GM23338 (cell line): ENCODE measurements around the gene DLG4. TPM values are rescaled to one million over a fixed set of nuclear protein-coding genes. Genes with fewer than 3 reads are reported as not detected.
A peak's percentile ranks its signal among the peaks of the same experiment; 100 is the strongest.

ENCODE experiments used
- ATAC-seq: fragments of 200-7000 bp; cut with Tn5 transposase; 3 replicates; pipeline ENCODE4 v1.9.1; 2020
- DNase-seq: peaks from one replicate; pipeline ENCODE4 v3.0.0-alpha.2; 2015; ENCODE audit warnings: low spot score
- H2AFZ ChIP-seq: fragments of 200-600 bp; sonication (generic); 2 replicates; pipeline ENCODE4 v1.8.0; 2016; ENCODE audit warnings: antibody characterized with exemption, mild to moderate bottlenecking, moderate library complexity
- H3F3A ChIP-seq: fragments of 200-600 bp; sonication (generic); replicated peaks from 2 replicates; pipeline ENCODE4 v1.8.0; 2017; ENCODE audit warnings: antibody characterized with exemption, mixed run types, low read depth
- H3K27ac ChIP-seq: fragments of 200-600 bp; sonication (generic); 2 replicates; pipeline ENCODE4 v1.6.1; 2016; ENCODE audit warnings: low read depth
- H3K27me3 ChIP-seq: fragments of 200-600 bp; sonication (generic); 2 replicates; pipeline ENCODE4 v1.8.0; 2016; ENCODE audit warnings: mild to moderate bottlenecking, mixed run types, moderate library complexity; ENCODE audit not compliant: insufficient read depth
- H3K36me3 ChIP-seq: fragments of 200-600 bp; sonication (generic); 2 replicates; pipeline ENCODE4 v1.8.0; 2016; ENCODE audit warnings: mild to moderate bottlenecking; ENCODE audit not compliant: insufficient read depth
- H3K4me1 ChIP-seq: fragments of 200-600 bp; sonication (generic); 2 replicates; pipeline ENCODE4 v1.8.0; 2016; ENCODE audit warnings: mild to moderate bottlenecking, moderate library complexity; ENCODE audit not compliant: insufficient read depth
- H3K4me2 ChIP-seq: fragments of 200-600 bp; sonication (generic); 2 replicates; pipeline ENCODE4 v1.7.1; 2017; ENCODE audit warnings: mixed run types
- H3K4me3 ChIP-seq: fragments of 200-600 bp; sonication (generic); 2 replicates; pipeline ENCODE4 v1.6.1; 2016; ENCODE audit warnings: mixed run types
- H3K79me2 ChIP-seq: fragments of 200-600 bp; sonication (generic); replicated peaks from 2 replicates; pipeline ENCODE4 v1.8.0; 2017; ENCODE audit warnings: mild to moderate bottlenecking; ENCODE audit not compliant: insufficient read depth
- H3K9me2 ChIP-seq: fragments of 200-600 bp; sonication (generic); 2 replicates; pipeline ENCODE4 v1.8.0; 2017; ENCODE audit not compliant: insufficient read depth
- H4K20me1 ChIP-seq: fragments of 200-600 bp; sonication (generic); replicated peaks from 2 replicates; pipeline ENCODE4 v1.8.0; 2017; ENCODE audit warnings: mild to moderate bottlenecking; ENCODE audit not compliant: insufficient read depth
- H3K27ac Mint-ChIP-seq: 2 replicates; pipeline ENCODE4 v1.8.0; 2020; ENCODE audit warnings: inconsistent platforms, mild to moderate bottlenecking, moderate library complexity, mixed read lengths
- H3K27me3 Mint-ChIP-seq: 3 replicates; pipeline ENCODE4 v1.8.0; 2022; ENCODE audit warnings: low read depth, mild to moderate bottlenecking, moderate library complexity, mixed read lengths, inconsistent platforms; ENCODE audit not compliant: insufficient read depth, poor library complexity
- H3K36me3 Mint-ChIP-seq: 3 replicates; pipeline ENCODE4 v1.8.0; 2021; ENCODE audit warnings: low read depth, mild to moderate bottlenecking, inconsistent platforms, moderate library complexity, mixed read lengths
- H3K4me1 Mint-ChIP-seq: 3 replicates; pipeline ENCODE4 v1.8.0; 2020; ENCODE audit warnings: mild to moderate bottlenecking, inconsistent platforms, mixed read lengths
- H3K4me3 Mint-ChIP-seq: 3 replicates; pipeline ENCODE4 v1.8.0; 2021; ENCODE audit warnings: moderate library complexity, mild to moderate bottlenecking, inconsistent platforms, mixed read lengths
- H3K9me3 Mint-ChIP-seq: 3 replicates; pipeline ENCODE4 v1.8.0; 2020; ENCODE audit warnings: moderate library complexity, mild to moderate bottlenecking, inconsistent platforms, mixed read lengths
- CREB1 ChIP-seq: fragments of 250-450 bp; sonication (Bioruptor Pico); IDR thresholded peaks from 2 replicates; pipeline ENCODE4 v1.5.0; 2020; ENCODE audit warnings: low read depth, mild to moderate bottlenecking, moderate library complexity
- ETS1 ChIP-seq: IDR thresholded peaks from 2 replicates; pipeline ENCODE4 v1.6.1; 2016; ENCODE audit warnings: antibody characterized with exemption
- EZH2 ChIP-seq: fragments of 200-600 bp; sonication (generic); IDR thresholded peaks from one replicate; pipeline ENCODE4 v1.8.0; 2017; ENCODE audit warnings: antibody characterized with exemption, mild to moderate bottlenecking, low read depth; ENCODE audit not compliant: unreplicated experiment
- EZH2phosphoT487 ChIP-seq: fragments of 200-600 bp; sonication (generic); IDR thresholded peaks from one replicate; pipeline ENCODE4 v1.8.1; 2018; ENCODE audit warnings: antibody characterized with exemption; ENCODE audit not compliant: unreplicated experiment
- NANOG ChIP-seq: IDR thresholded peaks from 2 replicates; pipeline ENCODE4 v1.6.1; 2016; ENCODE audit warnings: antibody characterized with exemption, borderline replicate concordance
- POLR2AphosphoS5 ChIP-seq: IDR thresholded peaks from 2 replicates; pipeline ENCODE4 v1.6.1; 2016; ENCODE audit warnings: antibody characterized with exemption, low read depth
- REST ChIP-seq: IDR thresholded peaks from one replicate; pipeline ENCODE4 v1.6.1; 2018; ENCODE audit warnings: antibody characterized with exemption; ENCODE audit not compliant: unreplicated experiment
- STAT1 ChIP-seq: IDR thresholded peaks from one replicate; pipeline ENCODE4 v1.6.1; 2016; ENCODE audit warnings: antibody characterized with exemption; ENCODE audit not compliant: unreplicated experiment
- ZNF331 ChIP-seq: fragments of 250-450 bp; sonication (Bioruptor Pico); IDR thresholded peaks from 2 replicates; pipeline ENCODE4 v1.5.0; 2020; ENCODE audit warnings: low read depth, mild to moderate bottlenecking, moderate library complexity
- polyA plus RNA-seq: library from polyadenylated mRNA; unstranded; fragments of >200 nt; fragmentation: Nextera tagmentation; extraction: Ambion mirVana; gene quantifications from 2 replicates; pipeline ENCODE4 v1.2.1, GENCODE V29; 2016
- total RNA-seq: library from RNA; depleted of rRNA; stranded (reverse); fragments of >200 nt; shearing (Covaris generic); gene quantifications from 2 replicates; pipeline ENCODE4 v1.2.3, GENCODE V29; 2014
- TF ChIP-seq, protein P1 (sequence below), 2 experiments: fragments of 200-600 bp in 1 of 2; sonication (generic) in 1 of 2; conservative IDR thresholded peaks; 2 replicates each; pipeline versions ENCODE4 v1.5.1 to v1.6.1; 2016 to 2017; ENCODE audit warnings: antibody characterized with exemption in 2 of 2, low read depth in 2 of 2, mild to moderate bottlenecking in 2 of 2, moderate library complexity in 1 of 2

DLG4 gene
- total and polyA plus RNA-seq, 2 experiments from 2014 or later: 11.1 to 31.0 TPM

DNA sequence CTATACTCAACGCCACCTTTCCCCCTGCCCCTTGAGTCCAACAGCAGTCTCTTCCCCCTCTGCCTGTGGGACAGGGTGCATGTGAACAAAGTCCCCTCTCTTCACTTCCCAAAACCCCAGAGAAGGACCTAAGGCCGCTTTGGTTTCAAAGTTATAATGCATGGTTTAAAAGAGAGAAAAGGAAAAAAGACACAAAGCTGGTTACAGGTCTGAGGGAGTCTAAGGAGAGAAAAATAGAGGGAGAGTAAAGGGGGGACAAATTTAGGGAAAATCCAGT is 23.8 kb upstream of the DLG4 start (continued):
- TF ChIP-seq ETS1 (no peak), NANOG (no peak), ZNF331 (CRISPR knock-in tag) (no peak), STAT1 (no peak), EZH2phosphoT487 (no peak), REST (no peak), POLR2AphosphoS5 (no peak)
- TF ChIP-seq, protein P1, sequence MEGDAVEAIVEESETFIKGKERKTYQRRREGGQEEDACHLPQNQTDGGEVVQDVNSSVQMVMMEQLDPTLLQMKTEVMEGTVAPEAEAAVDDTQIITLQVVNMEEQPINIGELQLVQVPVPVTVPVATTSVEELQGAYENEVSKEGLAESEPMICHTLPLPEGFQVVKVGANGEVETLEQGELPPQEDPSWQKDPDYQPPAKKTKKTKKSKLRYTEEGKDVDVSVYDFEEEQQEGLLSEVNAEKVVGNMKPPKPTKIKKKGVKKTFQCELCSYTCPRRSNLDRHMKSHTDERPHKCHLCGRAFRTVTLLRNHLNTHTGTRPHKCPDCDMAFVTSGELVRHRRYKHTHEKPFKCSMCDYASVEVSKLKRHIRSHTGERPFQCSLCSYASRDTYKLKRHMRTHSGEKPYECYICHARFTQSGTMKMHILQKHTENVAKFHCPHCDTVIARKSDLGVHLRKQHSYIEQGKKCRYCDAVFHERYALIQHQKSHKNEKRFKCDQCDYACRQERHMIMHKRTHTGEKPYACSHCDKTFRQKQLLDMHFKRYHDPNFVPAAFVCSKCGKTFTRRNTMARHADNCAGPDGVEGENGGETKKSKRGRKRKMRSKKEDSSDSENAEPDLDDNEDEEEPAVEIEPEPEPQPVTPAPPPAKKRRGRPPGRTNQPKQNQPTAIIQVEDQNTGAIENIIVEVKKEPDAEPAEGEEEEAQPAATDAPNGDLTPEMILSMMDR (conservative IDR thresholded peaks at IDR 0.05; ENCODE audit: low read depth in 2 of 2): no peak

DNA sequence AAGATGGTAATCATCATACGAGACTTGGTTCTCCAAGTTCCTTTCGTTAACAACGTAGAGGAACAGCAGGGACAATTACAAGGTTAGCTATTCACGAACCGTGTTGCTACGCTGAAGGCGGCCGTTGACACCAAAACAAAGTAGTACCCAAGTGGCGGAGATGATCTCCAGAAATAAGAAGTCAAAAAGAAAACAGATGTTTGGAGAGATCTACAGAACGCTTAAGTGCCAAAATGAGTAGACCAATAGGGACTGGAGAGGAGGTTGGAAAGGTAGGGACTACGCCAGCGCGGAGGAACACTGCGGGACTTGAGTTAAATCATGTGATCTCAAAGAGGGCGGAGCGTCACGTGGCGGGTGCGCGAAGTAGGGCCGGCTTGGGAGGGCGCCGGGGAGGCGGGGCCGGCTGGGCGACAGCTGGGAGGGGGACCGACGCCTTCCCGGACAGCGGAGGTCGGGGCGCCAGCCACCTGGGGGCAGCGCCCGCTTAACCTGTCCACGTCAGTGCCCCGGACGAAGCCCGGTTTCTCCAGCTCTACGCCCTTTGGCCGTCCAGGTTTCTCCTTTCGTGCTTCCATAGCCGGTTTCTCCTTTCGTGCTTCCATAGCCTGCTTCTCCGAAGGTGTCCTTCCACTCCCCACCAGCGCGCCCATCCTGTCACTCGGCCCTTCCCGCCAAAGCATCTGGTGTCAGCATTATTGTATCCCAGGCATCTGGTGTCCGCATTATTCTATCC is 23.2 kb upstream of the DLG4 start:
- peak; percentile 55 for ATAC-seq
- H3K36me3 Mint-ChIP-seq: peaks cover 50% of the 10 kb centered on the region
- H3K4me3 Mint-ChIP-seq: peak overlapping the region; percentile 87

More for the DNA sequence above, 23.2 kb upstream of the DLG4 start:
- Histone ChIP-seq H3K9me2 (no peaks in the 10 kb centered on the region), H3K4me3 (peak overlapping the region; percentile 78), H3K27ac (peak overlapping the region; percentile 93), H3F3A (peaks cover 27% of the 10 kb centered on the region), H3K4me2 (peak overlapping the region; percentile 81), H4K20me1 (peaks cover 4% of the 10 kb centered on the region; the same call in 1 of the 2 replicates), H3K27me3 (no peaks in the 10 kb centered on the region), H3K36me3 (peaks cover 16% of the 10 kb centered on the region; the same call in 1 of the 2 replicates), H2AFZ (peak overlapping the region; percentile 84), H3K4me1 (peaks cover 20% of the 10 kb centered on the region), H3K79me2 (peaks cover 38% of the 10 kb centered on the region)
- Mint-ChIP-seq H3K27ac (peak overlapping the region; percentile 97), H3K4me1 (peaks cover 37% of the 10 kb centered on the region), H3K27me3 (peaks cover 24% of the 10 kb centered on the region), H3K9me3 (no peaks in the 10 kb centered on the region; the same call in 1 of the 3 replicates)
- peak; percentile 99 for DNase-seq
- TF ChIP-seq REST (no peak), POLR2AphosphoS5 (peak; percentile 83), NANOG (no peak), EZH2 (no peak), ETS1 (peak; percentile 76), CREB1 (peak; percentile 85), ZNF331 (CRISPR knock-in tag) (no peak), EZH2phosphoT487 (no peak)
- TF ChIP-seq, protein P1 (conservative IDR thresholded peaks at IDR 0.05; ENCODE audit: low read depth in 2 of 2): peak in 1 of 2 experiments; percentile 34; a peak in 2 of 4 replicates
